Smooth muscle cell (in vitro differentiated cells): ENCODE measurements around the gene OR4C11. TPM values are rescaled to one million over a fixed set of nuclear protein-coding genes. Genes with fewer than 3 reads are reported as not detected.

Experiments
- DNase-seq: peaks from one replicate; lab custom pipeline; 2025; ENCODE audit not compliant: unreplicated experiment; lab: John Stamatoyannopoulos, UW
- H2AFZ ChIP-seq: fragments of 200-600 bp; sonication (generic); 2 replicates; pipeline ENCODE4 v1.6.0; 2016; ENCODE audit warnings: antibody characterized with exemption, low read depth, mild to moderate bottlenecking
- H3F3A ChIP-seq: fragments of 200-600 bp; sonication (generic); 2 replicates; pipeline ENCODE4 v1.6.0; 2017; ENCODE audit warnings: antibody characterized with exemption, low read depth
- H3K27ac ChIP-seq: fragments of 200-600 bp; sonication (generic); 2 replicates; pipeline ENCODE4 v1.5.1; 2016; ENCODE audit warnings: low read depth, mild to moderate bottlenecking
- H3K27me3 ChIP-seq: fragments of 200-600 bp; sonication (generic); 2 replicates; pipeline ENCODE4 v1.6.1; 2016; ENCODE audit warnings: low read depth, mild to moderate bottlenecking
- H3K36me3 ChIP-seq: fragments of 200-600 bp; sonication (generic); 2 replicates; pipeline ENCODE4 v1.5.1; 2016; ENCODE audit warnings: low read depth
- H3K4me1 ChIP-seq: fragments of 200-600 bp; sonication (generic); 2 replicates; pipeline ENCODE4 v1.5.1; 2016; ENCODE audit warnings: low read depth
- H3K4me2 ChIP-seq: fragments of 200-600 bp; sonication (generic); 2 replicates; pipeline ENCODE4 v1.6.0; 2016; ENCODE audit warnings: mild to moderate bottlenecking
- H3K4me3 ChIP-seq: fragments of 200-600 bp; sonication (generic); 2 replicates; pipeline ENCODE4 v1.5.1; 2016; ENCODE audit warnings: mild to moderate bottlenecking
- H3K79me2 ChIP-seq: fragments of 200-600 bp; sonication (generic); 2 replicates; pipeline ENCODE4 v1.6.0; 2016; ENCODE audit warnings: low read depth, mild to moderate bottlenecking
- H3K9ac ChIP-seq: fragments of 200-600 bp; sonication (generic); 2 replicates; pipeline ENCODE4 v1.6.0; 2016; ENCODE audit warnings: low read depth
- H3K9me3 ChIP-seq: fragments of 200-600 bp; sonication (generic); replicated peaks from 2 replicates; pipeline ENCODE4 v1.5.1; 2016; ENCODE audit warnings: low read depth
- H4K20me1 ChIP-seq: fragments of 200-600 bp; sonication (generic); 2 replicates; pipeline ENCODE4 v1.6.0; 2016; ENCODE audit warnings: low read depth
- polyA plus RNA-seq: library from polyadenylated mRNA; unstranded; fragments of >200 nt; fragmentation: Nextera tagmentation; extraction: Ambion mirVana; gene quantifications from 2 replicates; pipeline ENCODE4 v1.2.1, GENCODE V29; 2016
- total RNA-seq: library from RNA; depleted of rRNA; stranded (reverse); fragments of >200 nt; gene quantifications from 2 replicates; pipeline ENCODE4 v1.2.3, GENCODE V29; 2014
- TF ChIP-seq, protein P1 (sequence below): fragments of 200-600 bp; sonication (generic); IDR thresholded peaks from 2 replicates; pipeline ENCODE4 v1.5.1; 2017; ENCODE audit warnings: borderline replicate concordance, mild to moderate bottlenecking, antibody characterized with exemption; ENCODE audit not compliant: insufficient read depth, poor library complexity, severe bottlenecking

The OR4C11 gene
- total and polyA plus RNA-seq, 2 experiments from 2014 or later, result not detected

DNA sequence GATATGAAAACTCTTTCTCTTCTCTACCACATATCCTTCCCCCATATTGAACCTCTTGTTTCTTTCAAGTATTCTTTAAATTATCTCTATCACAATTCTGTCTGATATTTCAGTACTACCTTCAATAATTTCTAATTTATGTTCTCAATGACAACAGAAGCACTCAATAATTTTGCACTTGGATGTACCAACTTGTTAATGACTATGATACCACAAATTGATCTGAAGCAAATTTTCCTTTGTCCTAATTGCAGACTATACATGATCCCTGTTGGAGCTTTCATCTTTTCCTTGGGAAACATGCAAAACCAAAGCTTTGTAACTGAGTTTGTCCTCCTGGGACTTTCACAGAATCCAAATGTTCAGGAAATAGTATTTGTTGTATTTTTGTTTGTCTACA, 53.3 kb downstream of the OR4C11 start, which contains the start of gene OR4C15:
OR4C15 (plus strand) TSS at position 301 of the 400 bp plus-strand sequence; CDS start at position 301, 0 bp downstream.
- Histone ChIP-seq H2AFZ (no peak within 1 kb of the TSS), H3K79me2 (no peaks in the 10 kb centered on the region), H3F3A (no peaks in the 10 kb centered on the region), H3K9ac (no peak within 1 kb of the TSS), H4K20me1 (no peaks in the 10 kb centered on the region), H3K4me3 (no peak within 1 kb of the TSS), H3K9me3 (peaks cover 11% of the 10 kb centered on the region), H3K4me1 (no peaks in the 10 kb centered on the region), H3K36me3 (no peaks in the 10 kb centered on the region), H3K27ac (no peak within 1 kb of the TSS), H3K27me3 (no peaks in the 10 kb centered on the region), H3K4me2 (no peak within 1 kb of the TSS)
- no peak for DNase-seq
- TF ChIP-seq, protein P1, sequence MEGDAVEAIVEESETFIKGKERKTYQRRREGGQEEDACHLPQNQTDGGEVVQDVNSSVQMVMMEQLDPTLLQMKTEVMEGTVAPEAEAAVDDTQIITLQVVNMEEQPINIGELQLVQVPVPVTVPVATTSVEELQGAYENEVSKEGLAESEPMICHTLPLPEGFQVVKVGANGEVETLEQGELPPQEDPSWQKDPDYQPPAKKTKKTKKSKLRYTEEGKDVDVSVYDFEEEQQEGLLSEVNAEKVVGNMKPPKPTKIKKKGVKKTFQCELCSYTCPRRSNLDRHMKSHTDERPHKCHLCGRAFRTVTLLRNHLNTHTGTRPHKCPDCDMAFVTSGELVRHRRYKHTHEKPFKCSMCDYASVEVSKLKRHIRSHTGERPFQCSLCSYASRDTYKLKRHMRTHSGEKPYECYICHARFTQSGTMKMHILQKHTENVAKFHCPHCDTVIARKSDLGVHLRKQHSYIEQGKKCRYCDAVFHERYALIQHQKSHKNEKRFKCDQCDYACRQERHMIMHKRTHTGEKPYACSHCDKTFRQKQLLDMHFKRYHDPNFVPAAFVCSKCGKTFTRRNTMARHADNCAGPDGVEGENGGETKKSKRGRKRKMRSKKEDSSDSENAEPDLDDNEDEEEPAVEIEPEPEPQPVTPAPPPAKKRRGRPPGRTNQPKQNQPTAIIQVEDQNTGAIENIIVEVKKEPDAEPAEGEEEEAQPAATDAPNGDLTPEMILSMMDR, result no peak

Other genes with a start within 250 kb of the OR4C11 start
- not detected in 2 replicates for gene OR4A15, start 239.7 kb downstream of the OR4C11 start, total RNA-seq
- not detected in 2 replicates for gene OR4A15, start 239.7 kb downstream of the OR4C11 start, polyA plus RNA-seq
- gene OR4C15, start 53.2 kb downstream of the OR4C11 start, total RNA-seq, result not detected in 2 replicates
- gene OR4C15, start 53.2 kb downstream of the OR4C11 start, polyA plus RNA-seq, result not detected in 2 replicates
- not detected in 2 replicates for gene OR4C16, start 35.5 kb downstream of the OR4C11 start, total RNA-seq
- not detected in 2 replicates for gene OR4C16, start 35.5 kb downstream of the OR4C11 start, polyA plus RNA-seq
- gene OR4P4, start 27.5 kb upstream of the OR4C11 start, total RNA-seq, result not detected in 2 replicates
- gene OR4P4, start 27.5 kb upstream of the OR4C11 start, polyA plus RNA-seq, result not detected in 2 replicates
- not detected in 2 replicates for gene OR4S2, start 40.7 kb upstream of the OR4C11 start, total RNA-seq
- not detected in 2 replicates for gene OR4S2, start 40.7 kb upstream of the OR4C11 start, polyA plus RNA-seq
- gene OR4C6, start 54.6 kb upstream of the OR4C11 start, total RNA-seq, result not detected in 2 replicates
- not detected in 2 replicates for gene OR4C6, start 54.6 kb upstream of the OR4C11 start, polyA plus RNA-seq
- gene OR5D13, start 165.8 kb upstream of the OR4C11 start, total RNA-seq, result not detected in 2 replicates
- not detected in 2 replicates for gene OR5D13, start 165.8 kb upstream of the OR4C11 start, polyA plus RNA-seq
- not detected in 2 replicates for gene OR5D14, start 187.9 kb upstream of the OR4C11 start, total RNA-seq
- not detected in 2 replicates for gene OR5D14, start 187.9 kb upstream of the OR4C11 start, polyA plus RNA-seq
- gene OR5L1, start 203.7 kb upstream of the OR4C11 start, total RNA-seq, result not detected in 2 replicates
- gene OR5L1, start 203.7 kb upstream of the OR4C11 start, polyA plus RNA-seq, result not detected in 2 replicates
- gene OR5D18, start 212.0 kb upstream of the OR4C11 start, total RNA-seq, result not detected in 2 replicates
- gene OR5D18, start 212.0 kb upstream of the OR4C11 start, polyA plus RNA-seq, result not detected in 2 replicates
- not detected in 2 replicates for gene OR5L2, start 219.6 kb upstream of the OR4C11 start, total RNA-seq
- gene OR5L2, start 219.6 kb upstream of the OR4C11 start, polyA plus RNA-seq, result not detected in 2 replicates
- gene OR5D16, start 231.1 kb upstream of the OR4C11 start, total RNA-seq, result not detected in 2 replicates
- gene OR5D16, start 231.1 kb upstream of the OR4C11 start, polyA plus RNA-seq, result not detected in 2 replicates